PC-9 (cell line): ENCODE results near the gene ARL2. TPM values are rescaled to one million over a fixed set of nuclear protein-coding genes. Genes with fewer than 3 reads are reported as not detected.

ENCODE experiments used
- BruUV-seq: library from RNA; stranded (reverse); fragments of 400-500 nt; replicated peaks from 2 replicates; lab custom pipeline; 2021; lab: Mats Ljungman, UMichigan
- CTCF ChIA-PET: fragments of 300-600 bp; sonication (Branson Sonifier 250); formaldehyde crosslinking; loops from one replicate; lab custom pipeline; 2022; ENCODE audit warnings: antibody characterized with exemption; lab: Charles Lee
- POLR2A ChIA-PET: fragments of 300-600 bp; sonication (Branson Sonifier 250); formaldehyde crosslinking; loops from one replicate; lab custom pipeline; 2022; ENCODE audit warnings: antibody characterized with exemption; ENCODE audit not compliant: unreplicated experiment; lab: Charles Lee
- DNase-seq, 2 experiments: peaks; one replicate each; pipeline versions ENCODE4 v3.0.0 to v3.0.0-alpha.2; 2015 to 2022; ENCODE audit warnings: mixed read lengths in 1 of 2
- H2AFZ ChIP-seq: fragments of 200-600 bp; sonication (generic); 2 replicates; pipeline ENCODE4 v1.8.1; 2017; ENCODE audit warnings: antibody characterized with exemption
- H3F3A ChIP-seq: fragments of 200-600 bp; sonication (generic); 2 replicates; pipeline ENCODE4 v1.8.1; 2017; ENCODE audit warnings: antibody characterized with exemption, mild to moderate bottlenecking, low read depth; ENCODE audit not compliant: insufficient read depth
- H3K27ac ChIP-seq: fragments of 200-600 bp; sonication (generic); 2 replicates; pipeline ENCODE4 v1.6.1; 2016; ENCODE audit warnings: mixed run types
- H3K27me3 ChIP-seq: fragments of 200-600 bp; sonication (generic); 2 replicates; pipeline ENCODE4 v1.6.1; 2016; ENCODE audit warnings: low read depth, mixed run types; ENCODE audit not compliant: insufficient read depth
- H3K36me3 ChIP-seq: fragments of 200-600 bp; sonication (generic); 2 replicates; pipeline ENCODE4 v1.6.1; 2016; ENCODE audit warnings: low read depth, mixed run types
- H3K4me1 ChIP-seq: fragments of 200-600 bp; sonication (generic); replicated peaks from 2 replicates; pipeline ENCODE4 v1.6.1; 2016; ENCODE audit warnings: mixed run types; ENCODE audit not compliant: insufficient read depth
- H3K4me2 ChIP-seq: fragments of 200-600 bp; sonication (generic); 2 replicates; pipeline ENCODE4 v1.6.1; 2017; ENCODE audit warnings: mixed run types
- H3K4me3 ChIP-seq: fragments of 200-600 bp; sonication (generic); 2 replicates; pipeline ENCODE4 v1.6.1; 2016; ENCODE audit warnings: mixed run types
- H3K79me2 ChIP-seq: fragments of 200-600 bp; sonication (generic); 2 replicates; pipeline ENCODE4 v1.6.1; 2017; ENCODE audit warnings: low read depth, mixed run types
- H3K9me2 ChIP-seq: fragments of 200-600 bp; sonication (generic); 2 replicates; pipeline ENCODE4 v1.8.1; 2017; ENCODE audit warnings: mild to moderate bottlenecking; ENCODE audit not compliant: insufficient read depth
- H3K9me3 ChIP-seq: fragments of 200-600 bp; sonication (generic); 2 replicates; pipeline ENCODE4 v1.8.1; 2016; ENCODE audit warnings: low read depth; ENCODE audit not compliant: insufficient read depth
- H4K20me1 ChIP-seq: fragments of 200-600 bp; sonication (generic); 2 replicates; pipeline ENCODE4 v1.8.1; 2017; ENCODE audit not compliant: insufficient read depth
- CTCF ChIP-seq: fragments of 200-600 bp; sonication (generic); conservative IDR thresholded peaks from 2 replicates; pipeline ENCODE4 v1.6.1; 2017; ENCODE audit warnings: mixed run types, antibody characterized with exemption, mild to moderate bottlenecking, moderate library complexity
- EZH2 ChIP-seq: fragments of 200-600 bp; sonication (generic); IDR thresholded peaks from 2 replicates; pipeline ENCODE4 v1.8.0; 2017; ENCODE audit warnings: antibody characterized with exemption, low read depth
- intact Hi-C: fragments of 100-400 bp; cut with micrococcal nuclease; formaldehyde crosslinking; loops from one replicate; pipeline ENCODE4 v1.10.0; 2022; ENCODE audit not compliant: unreplicated experiment
- total RNA-seq: library from RNA; stranded (reverse); gene quantifications from 2 replicates; pipeline ENCODE4 v1.2.3, GENCODE V29; 2021

ARL2 gene
- total RNA-seq, 1 experiment from 2014 or later = 97.5 TPM

- H4K20me1 ChIP-seq = no peaks in the 10 kb centered on the region
- H3K79me2 ChIP-seq = no peaks in the 10 kb centered on the region
- no peaks in the 10 kb centered on the region for H3F3A ChIP-seq
- no peaks in the 10 kb centered on the region for H3K4me1 ChIP-seq
- H3K27ac ChIP-seq = no peak within 1 kb of the TSS
- H3K27me3 ChIP-seq = no peaks in the 10 kb centered on the region
- no peak for TF ChIP-seq EZH2
- TF ChIP-seq CTCF = no peak
- H3K4me2 ChIP-seq = no peak within 1 kb of the TSS
- no peak for DNase-seq
- H2AFZ ChIP-seq = no peak within 1 kb of the TSS
- H3K4me3 ChIP-seq = no peak within 1 kb of the TSS
- H3K9me2 ChIP-seq = no peaks in the 10 kb centered on the region
- H3K36me3 ChIP-seq = no peaks in the 10 kb centered on the region
- intact Hi-C loops = no loop called here
- H3K9me3 ChIP-seq = no peaks in the 10 kb centered on the region
- POLR2A ChIA-PET = no interaction called here
- CTCF ChIA-PET = no interaction called here
- no TSS peak for BruUV-seq
Measured at GRCh38 chr11:65058419-65059054, 44.6 kb downstream of the ARL2 start, which contains the start of gene NAALADL1. Gene NAALADL1, minus strand, starts transcription at chr11:65058553. Its CDS starts 32 bp downstream, at chr11:65058521.

- BruUV-seq = no TSS peak
Measured at GRCh38 chr11:65059523-65059922, 45.6 kb downstream of the ARL2 start.

GRCh38 chr11:65059959-65060824 is 46.2 kb downstream of the ARL2 start:
- CTCF ChIA-PET = no interaction called here
- TF ChIP-seq CTCF = no peak
- TF ChIP-seq EZH2 = no peak
- Histone ChIP-seq H3K27ac (no peak overlapping the region), H3K27me3 (no peaks in the 10 kb centered on the region), H3K9me3 (no peaks in the 10 kb centered on the region), H3K79me2 (no peaks in the 10 kb centered on the region), H2AFZ (no peak overlapping the region), H3K4me1 (no peaks in the 10 kb centered on the region), H3K36me3 (no peaks in the 10 kb centered on the region), H3K4me2 (no peak overlapping the region), H4K20me1 (no peaks in the 10 kb centered on the region), H3K4me3 (no peak overlapping the region), H3K9me2 (no peaks in the 10 kb centered on the region), H3F3A (no peaks in the 10 kb centered on the region)
- no peak for DNase-seq
- no TSS peak for BruUV-seq
- intact Hi-C loops = no loop called here
- POLR2A ChIA-PET = no interaction called here

More at GRCh38 chr11:65059523-65059922, 45.6 kb downstream of the ARL2 start:
- ChIA-PET CTCF (no interaction called here), POLR2A (no interaction called here)
- Histone ChIP-seq H2AFZ (no peak overlapping the region), H3K36me3 (no peaks in the 10 kb centered on the region), H3K9me3 (no peaks in the 10 kb centered on the region), H3K4me3 (no peak overlapping the region), H3K79me2 (no peaks in the 10 kb centered on the region), H3K27ac (no peak overlapping the region), H3K4me1 (no peaks in the 10 kb centered on the region), H3K4me2 (no peak overlapping the region), H4K20me1 (no peaks in the 10 kb centered on the region), H3K27me3 (no peaks in the 10 kb centered on the region), H3F3A (no peaks in the 10 kb centered on the region), H3K9me2 (no peaks in the 10 kb centered on the region)
- intact Hi-C loops = no loop called here
- no peak for TF ChIP-seq CTCF
- no peak for TF ChIP-seq EZH2
- no peak for DNase-seq
